HG02642 (cell line): Measurements from ENCODE around the gene LEUTX.

Experiments used
- ATAC-seq: cut with Tn5 transposase; IDR thresholded peaks from one replicate; pipeline ENCODE4 v1.9.1; 2021; ENCODE audit warnings: mild to moderate bottlenecking; ENCODE audit not compliant: unreplicated experiment, poor library complexity

Gene LEUTX

DNA sequence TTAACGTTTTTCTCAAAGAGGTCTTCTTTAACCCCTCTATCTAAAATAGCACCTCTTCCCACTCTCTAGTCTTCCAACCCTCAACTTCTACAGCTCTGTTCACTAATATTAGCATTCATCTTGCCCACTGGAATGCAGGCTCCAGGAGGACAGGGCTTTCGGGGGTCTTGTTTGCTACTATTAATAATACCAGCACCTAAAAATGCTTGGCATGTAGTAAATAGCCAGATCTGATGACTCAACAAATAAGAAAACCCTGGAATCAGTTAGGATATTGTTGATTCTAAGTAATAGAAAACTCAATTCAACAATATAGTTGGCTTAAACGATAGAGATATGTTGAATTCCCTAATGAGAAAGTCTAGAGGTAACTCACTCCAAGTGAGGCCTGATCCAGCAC, 41.1 kb downstream of the LEUTX start:
- ATAC-seq: no peak

GRCh38 chr19:39820696-39821095, 42.0 kb downstream of the LEUTX start:
- no peak for ATAC-seq

DNA sequence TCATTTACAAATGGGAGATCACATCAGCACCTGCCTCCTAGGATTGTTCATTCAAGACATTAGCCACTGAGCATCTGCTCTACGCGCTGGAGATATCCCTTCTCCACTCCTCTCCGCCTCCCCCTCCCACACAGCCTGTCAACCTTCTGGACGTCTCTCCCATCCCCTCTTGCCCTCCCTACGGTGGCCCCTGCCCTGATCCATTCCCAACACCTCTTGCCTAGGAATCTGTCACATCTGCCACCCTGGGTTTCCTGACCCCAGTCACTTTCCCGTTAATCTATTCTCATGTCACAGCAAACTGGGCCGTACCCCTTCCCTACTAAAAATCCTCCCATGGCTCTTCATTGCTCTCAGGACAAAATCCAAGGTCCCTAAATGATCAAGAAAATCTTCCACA, 45.0 kb downstream of the LEUTX start:
- ATAC-seq: no peak

DNA sequence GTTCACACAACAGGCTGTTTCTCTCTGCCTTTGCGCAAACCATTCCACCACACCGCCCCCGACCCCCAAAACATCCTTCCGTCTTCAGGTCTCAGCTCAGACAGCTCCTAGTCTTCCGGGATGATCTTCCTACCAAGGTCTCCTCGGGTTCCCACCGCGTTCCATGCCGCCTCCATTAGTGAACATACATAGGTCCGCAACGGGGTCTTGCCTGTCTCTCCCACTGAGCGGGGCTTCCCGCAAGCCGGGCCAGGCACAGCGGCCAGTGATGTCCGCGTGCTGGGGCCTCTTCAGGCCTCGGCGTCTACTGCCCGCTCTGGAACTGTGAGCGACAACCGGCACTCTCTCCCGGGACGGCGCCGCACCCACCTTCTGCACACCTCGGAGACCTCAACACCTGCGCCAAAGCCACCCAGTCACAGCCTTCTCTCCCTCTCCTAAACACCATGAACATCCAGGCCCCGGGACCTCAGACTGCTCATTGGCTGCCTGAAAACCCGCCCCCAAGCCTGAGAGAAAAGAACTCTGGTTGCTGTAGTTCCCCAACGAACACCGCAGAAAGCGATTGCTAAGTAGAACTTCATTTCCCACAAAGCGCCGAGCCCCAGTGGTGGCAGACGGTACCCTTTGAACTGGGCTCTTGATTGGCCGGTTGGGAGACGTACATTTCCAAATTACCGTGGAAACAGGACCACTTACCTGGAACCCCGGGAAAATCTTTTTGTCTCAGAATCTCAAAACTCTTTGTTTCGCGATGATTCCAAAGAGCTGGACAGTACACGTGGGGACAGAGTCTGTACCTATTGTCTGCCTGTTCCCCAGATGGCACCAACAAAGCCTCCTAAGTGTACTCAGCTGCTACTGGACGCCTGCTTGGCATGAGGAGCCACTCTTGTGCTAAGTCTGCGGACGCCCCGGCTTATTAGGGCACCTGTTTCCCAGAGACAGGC, 45.8 kb downstream of the LEUTX start:
- peak; percentile 93 for ATAC-seq

GRCh38 chr19:39825093-39825463, 46.4 kb downstream of the LEUTX start:
- no peak for ATAC-seq

DNA sequence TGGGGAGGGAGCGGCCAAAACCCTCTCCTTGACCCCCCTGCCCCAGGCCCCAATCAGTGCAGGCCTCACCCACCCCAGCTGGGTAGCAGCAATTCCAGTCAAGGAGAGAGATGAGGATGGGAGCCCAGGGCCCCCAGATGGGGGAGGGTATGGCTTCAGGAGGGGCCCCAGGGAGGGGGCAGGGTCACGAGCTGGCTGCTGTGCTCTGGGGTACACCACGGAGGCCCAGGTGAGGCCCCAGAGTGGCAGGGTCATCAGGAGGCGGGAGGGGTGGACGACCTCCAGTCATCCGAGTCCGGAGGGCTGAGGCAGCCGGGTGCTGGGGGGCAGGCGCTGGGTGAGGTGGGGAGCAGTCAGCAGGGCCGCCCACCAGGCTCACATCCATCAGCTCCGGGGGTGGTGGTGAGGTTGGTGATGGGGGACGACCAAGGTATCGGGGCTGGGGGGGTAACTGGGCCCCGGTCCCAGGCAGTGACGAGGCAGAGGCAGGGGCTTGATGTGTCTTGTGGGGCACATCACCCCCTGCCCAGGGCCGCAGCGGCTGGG, 47.0 kb downstream of the LEUTX start:
- ATAC-seq: no peak

GRCh38 chr19:39826311-39826945, 47.8 kb downstream of the LEUTX start:
- no peak for ATAC-seq

DNA sequence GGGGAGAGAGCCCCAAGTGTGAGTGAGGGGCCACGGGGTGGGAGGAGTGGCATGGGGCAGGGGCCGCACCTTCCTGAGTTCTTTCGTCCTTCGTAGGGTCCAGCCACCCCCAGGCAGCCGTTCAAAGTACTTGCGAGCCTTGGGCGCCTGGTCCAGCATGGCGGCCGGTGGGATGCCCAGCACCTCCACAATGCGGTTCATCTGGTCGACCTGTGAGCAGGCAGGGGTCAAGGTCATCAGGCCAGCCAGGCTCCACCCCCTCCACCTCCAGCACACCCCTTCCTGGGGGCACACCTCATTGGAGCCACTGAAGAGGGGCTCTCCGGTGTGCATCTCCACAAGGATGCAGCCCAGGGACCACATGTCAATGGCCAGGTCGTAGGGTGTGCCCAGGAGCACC, 48.6 kb downstream of the LEUTX start:
- ATAC-seq: no peak

GRCh38 chr19:39828015-39828653, 49.5 kb downstream of the LEUTX start:
- ATAC-seq: no peak

- no peak for ATAC-seq
Observed at GRCh38 chr19:39828654-39829032, 50.0 kb downstream of the LEUTX start.

DNA sequence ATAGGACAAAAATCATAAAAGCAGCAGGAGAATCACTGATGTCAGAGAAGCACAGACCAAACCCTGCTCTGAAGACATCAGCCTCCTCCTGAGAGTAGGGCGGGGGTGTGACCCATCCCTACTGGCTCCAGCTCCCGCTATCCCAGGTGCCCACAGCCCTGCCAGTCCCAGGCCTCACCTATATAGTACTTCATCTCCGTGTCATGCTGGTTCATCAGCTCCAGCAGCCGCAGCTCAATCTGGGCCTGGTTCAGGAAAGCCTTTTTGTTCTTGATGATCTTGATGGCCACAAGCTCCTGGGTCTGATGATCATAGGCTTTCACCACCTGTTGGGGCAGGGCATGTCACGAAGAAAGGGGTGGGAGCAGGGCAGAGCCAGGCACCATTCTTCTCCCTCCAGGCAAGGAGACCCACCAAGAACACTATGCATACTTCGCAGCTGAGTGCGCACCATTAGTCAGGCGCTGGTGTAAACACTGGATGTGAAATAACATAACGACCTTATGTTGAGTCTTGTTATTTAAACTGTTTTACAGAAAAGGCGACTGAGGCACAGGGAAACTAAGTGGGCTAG, 51.1 kb downstream of the LEUTX start:
- no peak for ATAC-seq

- no peak for ATAC-seq
Observed at GRCh38 chr19:39830406-39830805, 51.8 kb downstream of the LEUTX start.

DNA sequence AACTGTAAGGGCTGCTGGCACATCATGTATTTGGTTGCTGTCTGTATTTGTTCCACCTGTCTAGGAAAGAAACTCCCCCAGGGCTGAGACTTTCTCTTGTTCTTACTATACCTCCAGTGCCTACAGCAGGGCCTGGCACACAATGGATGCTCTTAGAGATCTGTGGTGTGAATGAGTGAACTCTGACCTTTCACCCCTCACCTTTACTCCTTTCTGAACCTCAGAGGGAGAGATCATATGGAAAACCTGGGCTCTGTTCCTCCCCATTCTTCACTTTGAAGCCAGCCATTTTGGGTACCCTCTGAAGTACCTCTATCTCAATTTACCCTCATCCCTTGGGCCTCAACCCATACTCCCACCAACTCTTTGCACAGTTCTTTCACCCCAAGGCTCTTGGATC, 52.2 kb downstream of the LEUTX start:
- ATAC-seq: no peak

- ATAC-seq: no peak
Observed at GRCh38 chr19:39831679-39832078, 53.0 kb downstream of the LEUTX start.

GRCh38 chr19:39832341-39833083, 53.9 kb downstream of the LEUTX start:
- no peak for ATAC-seq

GRCh38 chr19:39833160-39833463, 54.5 kb downstream of the LEUTX start:
- no peak for ATAC-seq

- ATAC-seq: peak; percentile 92
Observed at GRCh38 chr19:39833464-39834286, 55.0 kb downstream of the LEUTX start, which contains the start of gene DYRK1B. Gene DYRK1B (minus strand): TSS chr19:39834162. CDS start chr19:39831867, 2,295 bp downstream.

GRCh38 chr19:39834287-39834841, 55.7 kb downstream of the LEUTX start:
- no peak for ATAC-seq
